CD4-positive, alpha-beta T cell (primary cell): ENCODE measurements around the gene HTR2C. TPM values are rescaled to one million over a fixed set of nuclear protein-coding genes. Genes with fewer than 3 reads are reported as not detected.

Experiments used
- ATAC-seq: fragments of 200-7000 bp; cut with Tn5 transposase; one replicate; pipeline ENCODE4 v1.10.0; 2022; ENCODE audit warnings: mild to moderate bottlenecking; ENCODE audit not compliant: poor library complexity
- CTCF ChIA-PET: fragments of 350-600 bp; sonication (Branson Sonifier 250); formaldehyde crosslinking; loops from one replicate; lab custom pipeline; 2021; ENCODE audit warnings: antibody characterized with exemption, inconsistent platforms; lab: Charles Lee
- POLR2A ChIA-PET: fragments of 350-600 bp; sonication (Branson Sonifier 250); formaldehyde crosslinking; loops from one replicate; lab custom pipeline; 2021; ENCODE audit warnings: antibody characterized with exemption, inconsistent platforms; lab: Charles Lee
- DNase-seq, 14 experiments: peaks; one replicate each; pipeline ENCODE4 v3.0.0-alpha.2; 2013 to 2020; ENCODE audit warnings: mixed read lengths in 2 of 14
- H3K27ac ChIP-seq, 2 donors: one replicate each; pipeline versions ENCODE4 v1.5.1 to v1.7.0; 2013; ENCODE audit warnings: low read length in 2 of 2, low read depth in 1 of 2, mild to moderate bottlenecking in 1 of 2
- H3K27me3 ChIP-seq, 2 experiments: 1 replicate in 1 of 2; 2 replicates in 1 of 2; pipeline versions ENCODE4 v1.6.1 to v1.7.0; 2013; ENCODE audit warnings: low read length in 2 of 2, control low read depth in 1 of 2, mild to moderate bottlenecking in 1 of 2, moderate library complexity in 1 of 2; ENCODE audit not compliant: insufficient read depth in 2 of 2, control insufficient read depth in 1 of 2
- H3K36me3 ChIP-seq: one replicate; pipeline ENCODE4 v1.6.1; 2013; ENCODE audit warnings: low read length, control low read depth; ENCODE audit not compliant: insufficient read depth
- H3K4me1 ChIP-seq: one replicate; pipeline ENCODE4 v1.6.1; 2013; ENCODE audit warnings: low read length, control low read depth; ENCODE audit not compliant: insufficient read depth
- H3K4me3 ChIP-seq: one replicate; pipeline ENCODE4 v1.5.1; 2013; ENCODE audit warnings: mild to moderate bottlenecking, low read length, moderate library complexity
- H3K9me3 ChIP-seq, 2 experiments: 1 replicate in 1 of 2; 2 replicates in 1 of 2; pipeline versions ENCODE4 v1.6.1 to v1.7.0; 2013; ENCODE audit warnings: low read length in 2 of 2, mild to moderate bottlenecking in 2 of 2, control low read depth in 1 of 2, moderate library complexity in 1 of 2; ENCODE audit not compliant: control insufficient read depth in 1 of 2, insufficient read depth in 1 of 2
- H3K27ac Mint-ChIP-seq: one replicate; pipeline ENCODE4 v1.8.0; 2020; ENCODE audit warnings: mixed read lengths
- H3K27me3 Mint-ChIP-seq: one replicate; pipeline ENCODE4 v1.8.0; 2021; ENCODE audit warnings: mixed read lengths
- H3K36me3 Mint-ChIP-seq: one replicate; pipeline ENCODE4 v1.8.0; 2021; ENCODE audit warnings: low read depth, mixed read lengths
- H3K4me1 Mint-ChIP-seq: one replicate; pipeline ENCODE4 v1.8.0; 2021; ENCODE audit warnings: low read depth, mixed read lengths
- H3K4me3 Mint-ChIP-seq: one replicate; pipeline ENCODE4 v1.8.0; 2020; ENCODE audit warnings: mild to moderate bottlenecking, mixed read lengths
- H3K9me3 Mint-ChIP-seq: one replicate; pipeline ENCODE4 v1.8.0; 2020; ENCODE audit warnings: mixed read lengths
- CTCF ChIP-seq: fragments of 200-600 bp; IDR thresholded peaks from one replicate; pipeline ENCODE4 v1.8.0; 2022; ENCODE audit warnings: antibody characterized with exemption, mild to moderate bottlenecking
- intact Hi-C, 2 experiments: fragments of 100-400 bp; cut with DNase I in 1 of 2; cut with micrococcal nuclease in 1 of 2; formaldehyde crosslinking; loops; one replicate each; pipeline versions ENCODE4 v1.15.1 to v1.9.0; 2023 to 2025; cut with DNase I, micrococcal nuclease
- total RNA-seq, 174 experiments: library from RNA in 2 of 174; stranded (reverse) in 2 of 174; gene quantifications; one replicate each; pipeline ENCODE4 v1.2.3 and lab custom pipeline; 2021 to 2026

Gene HTR2C
- total RNA-seq, 2 experiments from 2014 or later, result not detected

GRCh38 chrX:114584983-114585842 lies 1.3 kb downstream of the HTR2C start:
- Histone ChIP-seq H3K27ac (no peak overlapping the region), H3K36me3 (no peaks in the 10 kb centered on the region), H3K4me1 (no peaks in the 10 kb centered on the region), H3K4me3 (no peak overlapping the region), H3K9me3 (peaks cover 0 to 24% of the 10 kb centered on the region in 2 experiments), H3K27me3 (peaks cover 11 to 14% of the 10 kb centered on the region in 2 experiments)
- ATAC-seq (no peak), DNase-seq (no peak)
- Mint-ChIP-seq H3K9me3 (no peaks in the 10 kb centered on the region), H3K27me3 (peaks cover 7% of the 10 kb centered on the region), H3K27ac (no peak overlapping the region), H3K4me1 (no peaks in the 10 kb centered on the region), H3K4me3 (no peak overlapping the region), H3K36me3 (no peaks in the 10 kb centered on the region)
- ChIA-PET POLR2A (no interaction called here), CTCF (no interaction called here)
- TF ChIP-seq CTCF, result no peak
- intact Hi-C loops, result no loop called here

GRCh38 chrX:114591121-114591520 lies 7.2 kb downstream of the HTR2C start:
- H3K4me3 Mint-ChIP-seq, result no peak overlapping the region
- H3K4me1 ChIP-seq, result no peaks in the 10 kb centered on the region
- H3K27ac Mint-ChIP-seq, result no peak overlapping the region
- H3K27me3 Mint-ChIP-seq, result no peaks in the 10 kb centered on the region
- peaks cover 0 to 3% of the 10 kb centered on the region in 2 experiments for H3K27me3 ChIP-seq
- no peaks in the 10 kb centered on the region for H3K9me3 Mint-ChIP-seq
- no peak for TF ChIP-seq CTCF
- DNase-seq (no peak), ATAC-seq (no peak)
- no peaks in the 10 kb centered on the region for H3K36me3 ChIP-seq
- no peak overlapping the region for H3K4me3 ChIP-seq
- no peaks in the 10 kb centered on the region for H3K9me3 ChIP-seq
- H3K36me3 Mint-ChIP-seq, result no peaks in the 10 kb centered on the region
- H3K27ac ChIP-seq, result no peak overlapping the region
- intact Hi-C loops, result no loop called here
- no peaks in the 10 kb centered on the region for H3K4me1 Mint-ChIP-seq
- ChIA-PET POLR2A (no interaction called here), CTCF (no interaction called here)

GRCh38 chrX:114599305-114599704 lies 15.4 kb downstream of the HTR2C start:
- Histone ChIP-seq H3K4me3 (no peak overlapping the region), H3K4me1 (no peaks in the 10 kb centered on the region), H3K27me3 (no peaks in the 10 kb centered on the region), H3K9me3 (no peaks in the 10 kb centered on the region), H3K36me3 (no peaks in the 10 kb centered on the region), H3K27ac (no peak overlapping the region)
- ATAC-seq, result no peak
- Mint-ChIP-seq H3K36me3 (no peaks in the 10 kb centered on the region), H3K4me3 (no peak overlapping the region), H3K9me3 (no peaks in the 10 kb centered on the region), H3K27ac (no peak overlapping the region), H3K4me1 (no peaks in the 10 kb centered on the region), H3K27me3 (no peaks in the 10 kb centered on the region)
- CTCF ChIA-PET, result no interaction called here
- no peak for DNase-seq
- intact Hi-C loops, result no loop called here
- TF ChIP-seq CTCF, result no peak
- POLR2A ChIA-PET, result no interaction called here
